Panc1 (cell line): ENCODE data around the gene IGSF21.

ENCODE experiments used
- SIN3A ChIP-seq: IDR thresholded peaks from 2 replicates; pipeline ENCODE4 v1.6.1; 2012; ENCODE audit warnings: low read depth, mild to moderate bottlenecking, low read length, moderate library complexity, borderline replicate concordance; ENCODE audit not compliant: insufficient read depth
- TF ChIP-seq, protein P1 (sequence below): fragments of 450-650 bp; IDR thresholded peaks from 2 replicates; pipeline ENCODE4 v1.5.1; 2017; ENCODE audit warnings: mild to moderate bottlenecking

- TF ChIP-seq, protein P1, sequence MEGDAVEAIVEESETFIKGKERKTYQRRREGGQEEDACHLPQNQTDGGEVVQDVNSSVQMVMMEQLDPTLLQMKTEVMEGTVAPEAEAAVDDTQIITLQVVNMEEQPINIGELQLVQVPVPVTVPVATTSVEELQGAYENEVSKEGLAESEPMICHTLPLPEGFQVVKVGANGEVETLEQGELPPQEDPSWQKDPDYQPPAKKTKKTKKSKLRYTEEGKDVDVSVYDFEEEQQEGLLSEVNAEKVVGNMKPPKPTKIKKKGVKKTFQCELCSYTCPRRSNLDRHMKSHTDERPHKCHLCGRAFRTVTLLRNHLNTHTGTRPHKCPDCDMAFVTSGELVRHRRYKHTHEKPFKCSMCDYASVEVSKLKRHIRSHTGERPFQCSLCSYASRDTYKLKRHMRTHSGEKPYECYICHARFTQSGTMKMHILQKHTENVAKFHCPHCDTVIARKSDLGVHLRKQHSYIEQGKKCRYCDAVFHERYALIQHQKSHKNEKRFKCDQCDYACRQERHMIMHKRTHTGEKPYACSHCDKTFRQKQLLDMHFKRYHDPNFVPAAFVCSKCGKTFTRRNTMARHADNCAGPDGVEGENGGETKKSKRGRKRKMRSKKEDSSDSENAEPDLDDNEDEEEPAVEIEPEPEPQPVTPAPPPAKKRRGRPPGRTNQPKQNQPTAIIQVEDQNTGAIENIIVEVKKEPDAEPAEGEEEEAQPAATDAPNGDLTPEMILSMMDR, result no peak
- TF ChIP-seq SIN3A, result no peak
These were observed 30.3 kb downstream of the IGSF21 start for GRCh38 chr1:18137759-18138345.
